GM10847 (cell line): Measurements from ENCODE around the gene FOXQ1.

Source experiments
- POLR2A ChIP-seq: IDR thresholded peaks from 2 replicates; pipeline ENCODE4 v1.6.1; 2011; ENCODE audit not compliant: insufficient read length; ENCODE audit errors: extremely low read depth

FOXQ1 gene

GRCh38 chr6:1363729-1364572 lies 52.1 kb downstream of the FOXQ1 start:
- TF ChIP-seq POLR2A, result no peak
